DMS114 treated with DMSO at 0.1 percent for 48 hours (cell line): ENCODE results near the gene DCTN2.

Source experiments
- DNase-seq: peaks from one replicate; lab custom pipeline; 2025; ENCODE audit not compliant: unreplicated experiment; lab: John Stamatoyannopoulos, UW

DCTN2 gene

DNA sequence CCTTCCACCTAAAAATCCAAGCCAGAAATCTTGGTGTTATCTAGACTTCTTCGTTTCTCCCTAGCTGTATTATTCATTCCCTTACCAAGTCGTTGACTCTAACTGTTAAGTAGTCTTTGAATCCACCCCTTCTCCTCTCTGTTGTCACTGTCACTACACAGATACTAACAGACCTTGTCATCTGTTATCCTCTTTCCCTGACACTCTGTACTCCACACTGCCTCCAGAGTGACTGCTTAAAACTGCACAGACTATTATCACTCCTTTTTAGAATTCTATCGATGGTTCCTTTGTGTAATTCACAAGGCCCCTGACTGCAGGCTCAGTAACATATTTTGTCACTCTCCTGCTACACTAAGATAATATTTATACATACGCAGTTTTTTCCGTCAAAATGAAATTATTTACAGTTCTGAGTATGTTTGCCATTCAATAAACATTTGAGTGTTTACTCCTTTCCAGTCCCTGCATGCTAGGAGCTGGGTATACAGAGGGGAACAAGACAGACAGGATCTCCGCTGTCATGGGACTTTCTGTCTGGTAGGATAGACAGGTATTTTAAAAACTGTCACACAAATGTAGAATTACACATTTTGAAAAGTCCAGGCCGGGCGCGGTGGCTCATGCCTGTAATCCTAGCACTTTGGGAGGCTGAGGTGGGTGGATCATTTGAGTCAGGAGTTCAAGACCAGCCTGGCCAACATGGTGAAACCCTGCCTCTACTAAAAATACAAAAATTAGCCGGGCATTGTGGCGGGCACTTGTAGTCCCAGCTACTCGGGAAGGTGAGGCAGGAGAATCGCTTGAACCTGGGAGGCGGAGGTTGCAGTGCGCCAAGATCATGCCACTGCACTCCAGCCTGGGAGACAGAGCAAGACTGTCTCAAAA is 55.4 kb downstream of the DCTN2 start:
- peak; percentile 74 for DNase-seq

DNA sequence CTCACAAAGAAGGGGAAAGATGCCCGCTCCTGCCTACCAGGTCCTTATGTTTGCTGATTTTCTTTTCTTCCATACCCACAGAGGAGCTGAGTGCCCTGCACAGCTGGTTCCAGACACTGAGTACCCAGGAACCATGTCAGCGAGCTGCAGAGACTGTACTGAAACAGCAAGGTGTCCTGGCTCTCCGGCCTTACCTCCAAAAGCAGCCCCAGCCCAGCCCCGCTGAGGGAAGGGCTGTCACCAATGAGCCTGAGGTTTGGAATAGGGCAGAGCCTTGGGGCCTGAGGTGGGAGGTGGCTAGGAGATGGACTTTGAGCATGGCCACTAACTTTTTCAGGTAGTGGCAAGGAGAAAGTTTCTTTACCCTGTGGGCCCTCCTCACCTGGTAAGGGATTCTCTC is 56.9 kb downstream of the DCTN2 start:
- no peak for DNase-seq

DNA sequence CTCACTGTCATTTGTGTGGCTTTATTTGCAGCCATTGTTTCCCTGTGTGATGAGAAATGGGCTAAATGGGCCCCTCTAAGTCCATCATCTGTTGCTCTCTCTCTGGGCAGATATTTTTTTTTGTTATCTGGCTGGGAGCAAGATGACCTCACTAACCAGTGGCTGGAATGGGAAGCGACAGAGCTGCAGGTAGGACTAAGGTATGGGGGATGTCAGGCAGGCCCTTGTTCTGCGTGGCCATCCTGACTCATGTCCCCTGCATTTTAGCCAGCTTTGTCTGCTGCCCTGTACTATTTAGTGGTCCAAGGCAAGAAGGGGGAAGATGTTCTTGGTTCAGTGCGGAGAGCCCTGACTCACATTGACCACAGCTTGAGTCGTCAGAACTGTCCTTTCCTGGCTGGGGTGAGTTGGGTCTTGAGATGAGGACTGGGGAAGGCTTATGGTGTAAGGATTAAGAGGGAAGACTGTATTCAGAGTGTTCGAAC is 57.8 kb downstream of the DCTN2 start:
- DNase-seq: no peak

DNA sequence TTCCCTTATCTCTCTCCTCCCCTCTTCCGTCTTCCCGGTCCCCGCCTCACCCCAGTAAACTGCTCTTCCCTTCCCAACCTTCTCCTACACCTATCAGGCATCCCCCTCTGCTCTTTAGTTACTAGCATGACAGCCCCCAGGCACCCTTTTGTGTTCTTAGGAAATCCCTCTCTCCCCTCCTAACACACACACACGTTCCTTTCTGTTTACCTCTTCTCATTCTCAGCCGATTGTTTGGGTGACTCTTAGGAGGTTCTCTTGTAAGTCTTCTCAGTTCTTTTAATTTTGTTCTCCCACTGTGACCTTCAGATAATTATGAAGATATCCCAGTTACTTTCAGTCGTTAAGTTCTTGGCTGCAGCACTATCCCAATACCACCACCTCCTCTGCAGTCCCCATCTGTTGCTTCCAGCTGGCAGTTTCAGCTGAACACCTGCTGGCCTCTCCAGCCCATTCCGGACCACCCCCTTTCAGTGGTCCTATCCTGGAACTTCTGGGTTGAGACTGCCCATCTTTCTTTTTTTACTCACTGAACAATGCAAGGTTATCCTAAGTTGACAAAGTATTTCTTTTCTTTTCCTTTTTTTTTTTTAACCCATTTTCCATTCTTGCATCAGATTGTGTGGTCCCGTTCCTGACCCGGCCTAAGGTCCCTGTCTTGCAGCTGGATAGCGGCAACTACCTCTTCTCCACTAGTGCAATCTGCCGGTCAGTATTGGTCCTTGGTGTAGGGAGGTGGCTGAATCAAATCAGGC is 58.4 kb downstream of the DCTN2 start:
- no peak for DNase-seq

DNA sequence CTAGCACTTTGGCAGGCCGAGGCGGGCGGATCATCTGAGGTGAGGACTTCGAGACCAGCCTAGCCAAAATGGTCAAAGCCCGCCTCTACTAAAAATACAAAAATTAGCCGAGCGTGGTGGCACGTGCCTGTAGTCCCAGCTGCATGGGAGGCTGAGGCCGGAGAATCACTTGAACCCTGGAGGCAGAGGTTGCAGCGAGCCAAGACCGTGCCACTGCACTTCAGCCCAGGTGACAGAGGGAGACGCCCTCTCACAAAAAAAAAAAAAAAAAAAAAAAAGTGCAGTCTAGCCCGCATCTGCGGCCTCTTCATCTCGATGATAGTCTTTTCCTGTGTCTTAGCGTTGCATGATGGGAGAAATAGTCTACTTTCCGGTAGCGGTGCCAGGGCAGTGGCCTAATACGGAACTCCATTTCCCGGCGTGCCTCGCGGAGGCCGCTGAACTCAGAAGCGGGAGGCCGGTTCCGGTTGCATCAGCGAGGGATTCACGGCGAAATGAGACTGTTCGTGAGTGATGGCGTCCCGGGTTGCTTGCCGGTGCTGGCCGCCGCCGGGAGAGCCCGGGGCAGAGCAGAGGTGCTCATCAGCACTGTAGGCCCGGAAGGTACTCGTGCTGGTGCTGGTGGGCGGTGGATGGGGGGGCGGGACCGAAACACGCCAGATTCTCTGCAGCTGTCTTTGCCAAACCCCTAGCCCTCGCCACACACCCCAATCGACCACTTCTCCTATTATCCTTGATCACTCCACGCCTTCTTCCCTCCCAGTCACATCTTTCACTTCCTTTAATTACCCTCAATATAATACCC is 59.2 kb downstream of the DCTN2 start, which contains the start of gene MARS1:
Gene MARS1, plus strand, starts transcription at position 472 of the 805 bp plus-strand sequence. Its CDS starts 23 bp downstream, at position 495.
- DNase-seq: peak; percentile 98

DNA sequence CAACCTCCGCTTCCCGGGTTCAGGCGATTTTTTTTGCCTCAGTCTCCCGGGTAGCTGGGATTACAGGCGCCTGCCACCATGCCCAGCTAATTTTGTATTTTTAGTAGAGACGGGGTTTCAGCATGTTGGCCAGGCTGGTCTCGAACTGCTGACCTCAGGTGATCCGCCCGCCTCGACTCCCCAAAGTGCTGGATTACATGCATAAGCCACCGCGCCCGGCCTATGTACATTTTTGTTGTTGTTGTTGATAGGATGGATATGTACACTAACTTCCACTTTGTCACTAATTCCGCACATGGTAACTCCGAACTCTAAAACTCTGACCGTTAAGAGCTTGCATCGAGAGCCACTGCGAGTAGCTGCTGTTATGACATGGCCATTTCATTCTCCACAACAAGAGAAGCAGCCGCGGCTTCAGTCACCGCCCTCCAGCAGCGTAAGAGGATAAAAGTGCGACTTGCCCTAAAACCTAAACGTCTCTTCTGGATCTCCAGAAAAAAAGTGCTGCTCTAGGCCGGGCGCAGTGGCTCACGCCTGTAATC is 59.9 kb downstream of the DCTN2 start:
- DNase-seq: no peak

DNA sequence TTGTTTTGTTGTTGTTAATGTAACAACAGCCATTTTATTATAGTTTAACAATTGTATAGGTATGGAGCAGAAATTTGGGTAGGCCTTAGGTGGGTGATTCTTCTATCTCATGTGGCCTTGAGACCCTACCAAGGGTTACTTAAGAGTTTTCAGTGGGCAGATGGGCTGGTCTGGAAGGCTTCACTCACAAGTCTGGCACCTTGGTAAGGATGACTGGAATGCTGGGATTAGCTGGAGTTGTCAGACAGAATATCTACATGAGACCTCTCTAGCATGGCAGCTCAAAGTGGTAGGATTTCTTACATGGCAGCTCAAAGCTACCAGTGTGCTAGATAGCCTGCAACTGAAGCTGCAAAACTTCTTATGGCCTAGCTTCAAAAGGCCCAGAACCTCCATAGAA is 61.3 kb downstream of the DCTN2 start:
- DNase-seq: no peak

DNA sequence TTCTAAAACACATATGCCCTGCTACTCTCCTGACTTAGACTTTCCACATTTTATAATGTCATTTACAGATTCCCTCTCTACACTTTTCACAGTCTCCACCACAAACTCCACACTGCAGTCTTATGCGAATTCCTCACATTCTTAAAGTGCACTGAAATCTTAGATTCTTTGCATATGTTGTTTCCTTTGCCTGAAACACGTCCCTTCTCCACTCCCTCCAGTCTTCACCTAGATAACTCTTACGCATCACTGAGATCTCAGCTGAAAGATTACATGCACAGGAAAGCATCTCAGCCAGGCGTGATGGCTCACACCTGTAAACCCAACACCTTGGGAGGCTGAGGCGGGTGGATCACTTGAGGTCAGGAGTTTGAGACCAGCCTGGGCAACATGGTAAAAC is 63.5 kb downstream of the DCTN2 start:
- DNase-seq: no peak

DNA sequence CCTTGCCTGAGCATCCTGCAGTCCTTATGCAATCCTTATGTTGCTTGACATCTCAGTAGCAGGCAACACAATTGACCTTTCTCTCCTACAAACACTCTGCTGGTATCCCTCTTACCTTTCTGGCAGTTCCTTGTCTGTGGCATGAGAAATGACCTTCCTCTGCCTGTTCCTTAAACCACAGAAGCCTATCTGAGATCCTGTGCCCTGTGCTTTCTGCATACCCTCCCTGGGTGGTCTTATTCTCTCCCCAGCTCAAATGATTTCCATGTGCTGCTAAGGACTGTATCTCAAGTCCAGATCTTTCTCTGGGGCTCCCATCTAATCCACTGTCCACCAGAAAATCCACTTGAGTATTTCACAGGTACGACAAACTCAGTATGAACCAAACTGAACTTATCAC is 65.3 kb downstream of the DCTN2 start:
- DNase-seq: no peak
